Stromal cell of bone marrow (primary cell): ENCODE measurements around the gene MAML2.
A peak's percentile ranks its signal among the peaks of the same experiment; 100 is the strongest.
"Not testable (repeated sequence)": the region's sequence is repeated elsewhere in the genome, so short reads cannot be mapped to it uniquely, and the experiment has no call there.

Experiments
- DNase-seq: peaks from one replicate; pipeline ENCODE4 v3.0.0-alpha.2; 2012; ENCODE audit warnings: low read depth

The MAML2 gene

DNA sequence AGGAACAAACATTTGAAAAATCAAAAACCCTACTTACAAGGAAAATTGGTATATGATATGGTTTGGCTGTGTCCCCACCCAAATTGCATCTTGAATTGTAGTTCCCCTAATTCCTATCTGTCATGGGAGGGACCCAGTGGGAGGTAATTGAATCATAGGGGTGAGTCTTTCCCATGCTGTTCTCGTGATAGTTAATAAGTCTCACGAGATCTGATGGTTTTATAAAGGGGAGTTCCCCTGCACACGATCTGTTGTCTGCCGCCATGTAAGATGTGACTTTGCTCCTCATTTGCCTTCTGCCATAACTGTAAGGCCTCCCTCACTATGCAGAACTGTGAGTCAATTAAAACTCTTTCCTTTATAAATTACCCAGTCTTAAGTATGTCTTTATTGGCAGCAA lies 74.5 kb downstream of the MAML2 start:
- DNase-seq, result not testable (repeated sequence)

- no peak for DNase-seq
These were observed 75.4 kb downstream of the MAML2 start for GRCh38 chr11:96267496-96268032.

DNA sequence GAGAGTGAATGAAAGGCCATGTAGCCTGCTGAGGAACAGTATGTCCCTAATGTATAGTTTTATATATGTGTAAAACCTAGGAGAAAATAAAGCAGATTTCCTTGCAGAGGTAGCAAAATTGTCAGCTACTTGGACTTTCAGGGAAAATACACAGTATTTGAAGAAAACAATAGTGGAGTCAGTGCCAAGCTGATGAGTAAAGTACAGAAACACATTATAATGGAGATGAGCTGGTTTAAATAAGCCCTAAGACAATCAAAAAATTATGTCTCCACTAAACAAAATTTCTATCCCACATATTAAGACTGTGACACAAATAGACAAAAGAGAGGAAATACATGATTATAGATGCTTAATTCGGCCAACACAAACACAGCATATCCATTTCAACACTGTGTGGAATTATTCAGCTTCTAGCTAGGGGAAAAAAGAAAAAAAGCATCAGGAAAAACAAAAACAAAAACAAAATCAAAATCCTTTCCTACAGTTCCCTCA lies 75.9 kb downstream of the MAML2 start:
- no peak for DNase-seq

GRCh38 chr11:96265972-96266371 lies 77.0 kb downstream of the MAML2 start:
- no peak for DNase-seq

GRCh38 chr11:96265220-96265737 lies 77.7 kb downstream of the MAML2 start:
- no peak for DNase-seq

GRCh38 chr11:96264364-96264763 lies 78.6 kb downstream of the MAML2 start:
- DNase-seq, result no peak

- DNase-seq, result peak; percentile 62
These were observed 79.7 kb downstream of the MAML2 start for GRCh38 chr11:96263238-96263763.

- no peak for DNase-seq
These were observed 82.5 kb downstream of the MAML2 start for GRCh38 chr11:96260532-96260931.

GRCh38 chr11:96260067-96260511 lies 82.9 kb downstream of the MAML2 start:
- DNase-seq, result no peak

- DNase-seq, result no peak
These were observed 83.7 kb downstream of the MAML2 start for GRCh38 chr11:96259134-96259830.

DNA sequence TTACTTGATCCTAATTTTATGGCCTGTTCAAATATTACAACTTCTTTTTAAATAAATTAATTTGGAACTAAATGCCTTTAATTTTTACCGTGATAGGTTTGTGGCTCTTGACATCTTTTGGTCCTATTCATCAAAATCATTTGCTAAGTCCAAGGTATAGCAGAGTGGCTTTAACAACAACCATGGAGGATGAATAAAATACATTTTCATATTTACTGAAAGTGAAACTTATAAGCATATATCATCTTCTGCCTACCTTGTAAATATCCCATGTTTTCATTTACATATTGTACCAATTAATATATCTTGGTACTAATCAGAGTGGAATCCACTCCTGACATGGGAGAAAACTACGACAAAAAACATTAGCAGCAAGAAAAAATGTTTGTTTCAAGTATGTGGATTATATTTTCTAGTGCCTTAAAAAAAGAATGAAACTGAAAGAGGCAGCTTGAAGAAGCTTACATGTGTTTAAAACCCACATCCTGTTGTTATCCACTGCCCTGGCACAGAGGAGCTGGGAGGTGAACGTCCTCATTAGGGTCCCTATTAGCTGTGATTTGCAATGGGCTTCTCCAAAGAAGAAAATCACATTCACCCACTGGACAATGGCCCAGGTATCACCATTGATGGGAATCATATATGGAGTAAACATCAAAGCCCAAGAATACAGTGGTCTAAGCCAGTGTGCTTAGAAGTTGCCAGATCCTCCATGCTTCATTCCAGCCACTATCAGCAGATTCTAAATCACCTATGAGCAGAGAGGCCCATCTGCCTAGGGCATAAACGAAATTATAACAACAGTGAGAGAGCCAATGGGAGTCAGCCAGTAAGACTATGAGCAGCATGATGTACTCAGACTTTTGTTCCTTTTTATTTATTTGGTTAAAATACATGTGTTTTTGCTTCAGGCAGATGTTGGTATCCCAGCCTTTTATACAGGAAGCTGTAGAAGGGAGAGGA lies 84.7 kb downstream of the MAML2 start:
- DNase-seq, result no peak

DNA sequence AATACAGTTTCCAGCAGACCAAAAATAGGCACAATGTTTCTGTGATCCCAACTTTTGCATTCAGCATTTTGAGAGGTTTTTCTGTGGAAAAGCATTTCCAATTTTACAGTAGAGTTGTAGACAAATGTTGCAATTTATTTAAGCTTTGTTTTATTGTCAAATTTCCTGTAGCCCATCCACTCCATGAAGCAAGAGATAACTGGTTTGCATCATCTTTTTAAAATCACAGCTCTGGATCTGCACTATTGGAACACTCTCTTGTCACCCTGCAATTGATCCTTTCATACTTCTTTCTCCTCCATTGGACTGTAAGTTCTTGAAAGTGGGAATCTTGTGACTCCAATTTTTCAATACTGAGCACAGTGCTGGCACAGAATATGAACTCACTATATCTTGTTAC lies 86.0 kb downstream of the MAML2 start:
- DNase-seq, result no peak

- DNase-seq, result no peak
These were observed 86.6 kb downstream of the MAML2 start for GRCh38 chr11:96256215-96257011.

DNA sequence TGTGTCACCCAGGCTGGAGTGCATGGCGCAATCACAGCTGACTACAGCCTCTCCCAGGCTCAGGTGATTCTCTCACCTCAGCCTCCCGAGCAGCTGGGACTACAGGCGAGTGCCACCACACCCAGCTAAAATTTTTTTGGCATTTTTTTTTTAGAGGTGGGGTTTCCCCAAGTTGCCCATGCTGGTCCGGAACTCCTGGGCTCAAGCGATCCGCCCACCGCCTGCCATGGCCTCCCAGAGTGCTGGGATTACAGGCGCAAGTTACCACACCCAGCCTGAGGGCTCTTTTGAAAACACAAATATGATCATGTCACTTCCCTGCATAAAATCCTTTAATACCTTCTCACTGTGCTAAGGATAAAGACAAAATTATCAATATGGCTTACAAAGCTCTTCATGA lies 88.1 kb downstream of the MAML2 start:
- no peak for DNase-seq

DNA sequence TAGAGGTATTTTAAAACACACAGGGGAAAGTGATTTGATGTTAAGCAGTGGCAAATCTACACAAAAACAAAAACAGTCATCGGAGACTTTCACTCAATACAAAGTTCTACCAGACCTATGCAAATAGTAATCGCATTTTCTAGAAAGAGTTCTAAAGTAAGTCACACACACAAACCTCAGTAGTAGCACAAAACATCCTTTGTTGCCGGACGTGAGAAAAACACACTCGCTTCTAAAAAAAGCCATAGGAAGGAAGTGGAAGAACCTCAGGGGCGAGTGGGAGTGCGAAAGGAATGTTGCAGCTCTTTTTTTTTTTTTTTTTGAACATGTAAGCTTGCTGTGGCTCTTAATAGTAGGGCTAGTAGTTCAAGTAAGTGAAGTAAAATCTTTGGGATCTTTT lies 88.9 kb downstream of the MAML2 start:
- DNase-seq, result no peak

GRCh38 chr11:96246718-96247552 lies 96.1 kb downstream of the MAML2 start:
- peak; percentile 68 for DNase-seq

DNA sequence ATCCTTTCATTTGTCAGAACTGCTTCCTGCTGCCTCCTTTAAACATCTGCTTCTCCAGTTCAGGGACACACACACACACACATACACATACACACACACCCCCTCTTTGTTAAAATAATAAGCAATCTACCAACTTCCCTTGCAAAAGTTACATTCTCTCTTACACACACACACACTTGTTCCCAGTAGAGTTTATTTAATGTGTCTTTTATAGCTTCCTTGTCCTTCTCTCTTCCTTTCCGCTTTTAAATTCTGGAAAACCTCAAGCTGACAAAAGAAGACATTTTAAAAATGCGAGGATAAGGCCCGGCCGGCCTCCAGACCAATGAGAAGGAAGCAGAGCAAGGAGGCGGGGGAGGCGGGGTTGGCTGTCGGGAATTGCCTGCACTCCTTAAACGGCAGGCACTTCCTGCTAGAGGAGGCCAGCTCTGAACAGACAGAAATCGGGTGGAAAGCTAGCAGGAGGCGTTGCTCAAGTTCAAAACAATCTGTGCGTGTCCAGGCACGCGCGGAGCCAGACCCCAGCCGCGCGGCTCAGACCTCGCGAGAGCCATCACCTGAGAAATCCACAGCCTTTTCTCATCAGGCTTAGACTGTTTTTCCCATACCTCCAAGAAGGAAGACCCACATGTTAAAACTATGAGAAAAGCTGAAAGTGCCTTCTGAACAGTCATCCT lies 99.9 kb downstream of the MAML2 start:
- peak; percentile 96 for DNase-seq

- DNase-seq, result no peak
These were observed 100.7 kb downstream of the MAML2 start for GRCh38 chr11:96242191-96242847.

GRCh38 chr11:96241331-96241841 lies 101.6 kb downstream of the MAML2 start:
- no peak for DNase-seq
